ENCODE measurements around the gene NDUFB2.
"Not testable (repeated sequence)": the region's sequence is repeated elsewhere in the genome, so short reads cannot be mapped to it uniquely, and the experiment has no call there.

Gene NDUFB2

DNA sequence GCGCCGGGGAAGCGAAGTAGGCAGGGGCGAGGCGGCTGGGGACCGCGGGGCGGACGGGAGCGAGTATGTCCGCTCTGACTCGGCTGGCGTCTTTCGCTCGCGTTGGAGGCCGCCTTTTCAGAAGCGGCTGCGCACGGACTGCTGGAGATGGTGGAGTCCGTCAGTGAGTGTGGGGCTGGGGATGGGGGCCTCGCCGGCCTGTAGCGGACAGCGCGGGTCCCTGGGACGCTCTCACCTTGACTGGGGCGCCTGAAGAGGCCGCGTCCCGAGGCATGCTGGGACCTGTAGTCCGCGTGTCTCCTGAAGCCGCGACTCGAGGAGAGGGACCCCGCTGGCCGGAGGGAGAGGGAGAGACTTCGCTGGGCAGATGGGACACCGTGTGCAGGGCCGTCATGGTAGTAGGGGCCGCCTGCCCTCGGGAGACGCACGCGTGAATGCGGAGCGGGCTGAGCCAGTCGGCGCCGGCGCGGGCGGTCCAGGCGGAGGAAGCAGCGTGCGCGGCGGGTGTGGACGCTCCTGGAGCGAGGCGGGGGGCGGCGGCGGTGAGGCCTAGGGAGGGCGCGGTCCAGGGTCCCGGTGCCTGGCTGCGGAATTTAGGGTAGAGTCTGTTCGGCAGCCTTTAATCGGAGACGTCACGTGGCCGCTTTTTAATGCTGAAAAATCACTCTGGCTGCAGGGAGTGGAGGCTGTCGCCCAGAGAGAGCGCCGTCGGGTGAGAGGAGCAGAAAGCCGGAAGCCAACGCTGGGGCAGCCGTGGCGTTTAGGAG, at the start of gene NDUFB2:
TSS of gene NDUFB2 (plus strand) at position 29 of the 767 bp plus-strand sequence. CDS start at position 66, 37 bp downstream.
- DNase-seq: peak; percentile 87

DNA sequence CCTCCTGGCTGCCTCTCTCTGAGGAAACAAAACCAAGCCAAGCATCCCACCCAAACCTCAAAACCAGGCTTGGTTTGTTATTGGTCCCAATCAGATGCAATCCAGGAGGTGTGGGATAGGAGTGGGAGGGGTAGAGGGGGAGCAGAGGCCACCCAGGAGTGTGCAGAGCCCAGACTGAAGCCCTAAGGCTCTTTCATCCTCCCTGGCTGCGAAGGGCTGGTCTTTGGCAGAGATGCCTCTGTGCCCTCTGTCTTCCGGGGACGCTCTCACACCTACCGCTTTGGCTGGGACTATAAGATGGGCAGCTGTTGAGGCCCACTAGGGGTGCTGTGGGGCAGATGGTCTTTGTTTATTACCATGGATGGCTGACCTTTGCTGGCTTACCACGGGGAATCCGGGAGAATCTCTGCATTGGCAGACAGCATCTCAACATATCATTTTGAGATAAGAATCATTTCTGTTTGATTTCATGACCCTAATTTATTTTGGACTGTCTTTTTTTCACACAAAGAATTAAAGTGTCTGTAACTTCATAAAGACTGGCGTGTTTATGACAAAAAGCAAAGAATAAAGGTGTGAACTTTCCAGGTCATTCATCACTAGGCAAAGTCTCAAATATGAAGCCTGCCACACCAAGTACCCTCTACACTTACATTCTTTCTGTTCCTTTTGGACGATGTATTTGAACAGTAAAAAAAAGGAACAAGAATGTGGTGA, 49.4 kb upstream of the NDUFB2 start:
- DNase-seq: peak; percentile 38

DNA sequence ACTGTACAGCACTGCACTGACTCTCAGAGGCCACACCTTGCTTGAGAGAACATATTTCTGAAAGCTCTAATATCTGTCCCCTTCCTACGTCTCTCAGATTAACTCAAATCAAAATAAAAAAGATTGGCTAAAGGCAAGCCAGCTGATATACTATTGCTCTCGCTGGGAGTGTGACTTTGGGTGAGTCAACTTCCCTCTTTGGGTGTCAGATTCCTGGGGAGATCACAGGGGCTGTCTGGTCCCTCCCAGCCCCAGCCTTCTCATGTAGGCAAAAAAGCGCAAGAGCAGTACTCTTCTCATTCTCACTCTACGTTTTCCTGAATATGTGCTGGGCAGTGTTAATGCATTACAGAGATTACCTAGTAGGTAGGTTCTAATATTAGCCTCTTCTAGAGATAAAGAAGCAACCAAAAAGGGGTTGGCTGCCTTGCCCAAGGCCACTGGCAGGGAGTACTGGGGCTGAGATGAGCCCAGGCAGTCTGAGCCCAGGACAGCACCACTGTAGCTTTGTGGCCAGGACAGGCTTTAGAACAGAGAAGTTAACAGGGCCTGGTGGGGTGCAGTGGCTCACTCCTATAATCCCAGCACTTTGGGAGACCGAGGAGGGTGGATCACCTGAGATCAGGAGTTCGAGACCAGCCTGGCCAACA, 46.8 kb upstream of the NDUFB2 start:
- no peak for DNase-seq

DNA sequence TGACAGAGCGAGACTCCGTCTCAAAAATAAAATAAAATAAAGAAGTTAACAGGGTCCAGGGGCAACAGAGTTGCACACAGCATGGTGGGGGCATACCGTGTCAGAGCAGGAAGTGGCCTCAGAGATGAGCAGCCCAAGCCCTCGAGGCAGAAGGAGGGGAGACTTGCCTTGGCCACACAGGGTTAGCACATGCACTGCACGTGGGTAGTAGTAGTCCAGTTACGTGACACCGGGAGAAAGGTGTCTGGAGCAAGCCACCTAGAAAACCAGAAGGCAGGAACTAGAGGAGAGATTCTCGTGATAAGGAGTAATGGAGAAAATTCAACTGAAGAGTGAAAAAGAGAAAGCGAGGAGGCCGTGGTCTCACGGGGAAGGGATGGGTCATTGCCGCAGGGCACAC, 46.1 kb upstream of the NDUFB2 start:
- no peak for DNase-seq

DNA sequence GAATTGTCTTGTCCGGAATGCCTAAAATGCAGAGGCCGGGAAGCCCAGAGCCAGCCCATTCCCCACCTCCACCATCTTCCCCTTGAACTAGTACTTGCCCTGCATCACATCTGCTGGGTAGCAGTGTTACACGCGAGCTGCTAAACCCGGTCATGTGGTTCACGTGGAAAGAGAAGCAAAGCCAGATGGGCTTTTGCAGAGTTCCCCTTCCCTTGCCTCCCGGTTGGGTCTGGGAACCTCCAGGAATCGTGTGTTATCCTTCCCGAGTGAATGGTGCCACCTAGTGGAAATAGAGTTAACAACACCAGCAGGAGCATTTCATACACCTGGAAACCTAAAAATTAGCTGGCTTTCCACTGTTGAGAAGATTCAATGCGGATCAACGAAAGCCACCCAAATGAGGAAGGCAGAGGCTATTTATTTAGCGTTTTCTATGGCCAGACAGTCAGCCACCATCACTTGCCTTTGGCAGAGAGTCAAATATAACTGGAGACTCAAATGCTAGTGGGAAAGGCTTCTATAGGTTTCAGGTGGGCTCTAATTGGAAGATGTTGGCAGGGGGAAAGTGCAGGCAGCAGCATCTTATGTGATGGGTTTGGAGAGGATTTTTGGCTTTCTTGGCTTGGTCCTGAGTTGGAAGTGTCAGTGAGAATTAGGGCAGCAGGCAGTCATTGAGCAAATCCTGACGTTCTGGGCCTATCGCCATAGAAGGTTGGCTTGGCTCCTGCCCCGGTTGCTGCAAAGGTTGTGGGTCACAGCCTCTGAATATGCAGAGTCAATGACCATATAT, 43.0 kb upstream of the NDUFB2 start:
- peak; percentile 78 for DNase-seq

DNA sequence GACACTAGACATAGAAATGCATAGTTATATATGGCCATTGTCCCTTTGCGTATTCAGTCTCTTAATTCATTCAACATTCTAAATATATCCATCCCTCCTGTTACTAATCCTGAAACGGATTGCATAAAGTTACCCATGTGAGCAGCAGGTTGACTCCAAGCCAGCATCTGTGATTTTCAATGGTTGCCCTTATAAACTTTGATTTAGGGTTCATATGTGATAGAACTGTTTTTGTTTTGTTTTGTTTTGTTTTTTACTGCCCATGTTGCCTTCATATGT, 42.5 kb upstream of the NDUFB2 start:
- no peak for DNase-seq

DNA sequence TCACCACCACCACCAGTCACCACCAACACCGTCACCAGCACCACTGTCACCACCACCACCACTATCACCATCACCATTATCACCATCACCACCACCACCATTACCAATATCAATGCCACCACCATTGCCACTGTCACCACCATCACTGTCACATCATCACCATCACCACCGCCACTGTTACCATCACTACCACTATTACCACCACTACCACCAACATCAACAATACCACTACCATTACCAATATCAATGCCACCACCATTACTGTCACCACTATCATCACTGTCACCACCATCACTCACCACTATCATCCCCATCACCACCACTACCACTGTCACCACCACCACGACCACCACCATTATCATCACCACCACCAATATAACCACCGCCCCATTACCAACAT, 41.8 kb upstream of the NDUFB2 start:
- DNase-seq: no peak

DNA sequence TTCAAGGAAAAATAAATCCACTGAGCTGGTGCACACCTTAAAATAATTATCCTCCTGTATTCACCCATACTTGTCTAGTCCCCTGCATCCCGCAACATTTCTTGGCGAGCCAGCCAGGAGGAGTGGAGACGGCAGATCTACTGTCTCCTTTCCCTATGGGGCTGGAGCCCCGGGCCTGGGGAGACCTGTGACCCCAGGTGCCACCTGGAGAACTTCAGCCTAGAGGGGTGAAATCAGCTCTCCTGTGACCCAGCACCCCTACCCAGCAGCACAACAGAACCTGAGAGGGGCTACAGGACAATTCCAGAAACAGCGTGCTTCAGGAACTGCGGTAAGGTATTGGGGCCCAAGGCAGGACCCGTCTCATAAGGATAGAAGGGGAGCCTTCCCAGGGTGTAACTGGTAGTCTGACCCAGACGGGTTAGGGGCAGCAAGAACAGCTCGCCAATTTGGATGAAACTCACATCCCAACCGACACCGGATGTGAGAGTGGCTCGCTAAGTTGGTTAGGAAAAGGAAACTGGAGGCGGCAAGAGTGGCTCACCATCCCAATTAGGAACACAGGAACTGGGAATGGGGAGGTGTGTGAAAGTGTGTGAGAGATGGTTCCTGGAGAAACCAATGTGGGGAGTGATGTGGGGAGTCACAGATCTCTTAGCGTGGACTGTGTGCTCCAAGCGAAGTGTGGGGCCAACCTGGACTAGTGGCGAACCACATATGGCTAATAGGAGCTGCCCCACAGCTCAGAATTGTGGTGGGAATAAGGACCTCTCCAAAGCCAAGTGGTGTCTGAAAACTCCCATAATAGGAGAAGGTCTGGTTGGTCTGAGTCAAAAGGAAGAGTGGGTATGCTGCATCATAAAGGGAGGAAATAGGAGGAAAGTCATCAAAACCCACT, 40.7 kb upstream of the NDUFB2 start:
- no peak for DNase-seq

DNA sequence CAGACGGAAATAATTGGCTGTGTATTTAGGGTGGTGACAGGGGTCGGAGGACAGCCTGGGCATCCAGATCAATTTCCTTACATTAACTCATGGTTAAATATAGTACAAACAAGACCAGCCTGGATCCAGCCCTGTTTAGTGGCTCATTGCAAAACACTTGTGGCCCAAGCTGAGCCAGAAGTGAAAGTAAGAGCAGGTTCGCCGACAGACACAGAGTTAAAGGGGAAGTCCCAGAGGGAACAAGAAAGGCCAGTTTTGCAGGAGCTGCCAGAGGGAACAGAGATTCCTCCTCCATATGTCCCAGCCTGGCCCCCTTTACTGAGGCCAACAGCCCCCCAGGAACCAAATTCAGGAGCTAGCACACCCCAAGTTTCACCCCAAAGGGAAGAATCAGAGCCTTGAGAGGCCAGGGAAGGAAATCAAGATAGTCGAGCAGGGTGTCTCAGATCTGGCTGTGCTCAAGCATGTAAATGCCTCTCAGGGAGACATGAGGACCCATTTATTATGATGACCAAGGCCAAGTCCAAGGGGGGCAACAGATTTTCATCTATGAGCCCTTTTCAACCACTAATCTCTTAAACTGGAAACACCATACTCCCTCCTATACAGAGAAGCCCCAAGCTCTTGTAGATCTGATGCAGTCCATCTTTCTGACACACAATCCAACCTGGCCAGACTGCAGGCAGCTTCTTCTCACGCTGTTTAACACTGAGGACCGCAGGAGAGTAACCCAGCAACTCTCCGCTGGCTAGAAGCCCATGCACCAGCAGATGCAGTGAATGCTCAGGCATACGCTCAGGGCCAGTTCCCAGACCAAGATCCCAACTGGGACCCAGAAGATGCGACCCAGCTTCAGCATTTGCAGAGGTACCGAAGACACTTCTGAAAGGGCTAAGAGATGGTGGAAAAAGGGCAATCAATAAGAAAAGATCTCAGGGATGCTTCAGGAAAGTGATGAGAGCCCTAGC, 39.7 kb upstream of the NDUFB2 start:
- DNase-seq: no peak

DNA sequence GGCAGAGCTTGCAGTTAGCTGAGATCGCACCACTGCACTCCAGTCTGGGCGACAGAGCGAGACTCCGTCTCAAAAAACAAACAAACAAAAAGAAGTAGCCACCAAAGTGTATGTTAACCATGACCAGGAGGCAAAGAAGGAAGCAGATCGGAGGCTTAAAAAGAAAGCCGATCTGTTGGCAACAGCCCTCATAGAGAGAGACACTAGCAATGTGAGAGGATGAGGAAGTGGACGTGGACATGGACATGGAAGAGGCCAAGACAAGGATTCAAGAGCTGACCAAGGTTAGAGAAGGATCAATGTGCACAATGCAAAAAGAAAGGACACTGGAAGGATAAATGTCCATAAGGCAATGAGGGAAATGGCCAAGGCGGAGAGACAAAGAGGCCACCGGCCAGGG, 38.6 kb upstream of the NDUFB2 start:
- DNase-seq: no peak

DNA sequence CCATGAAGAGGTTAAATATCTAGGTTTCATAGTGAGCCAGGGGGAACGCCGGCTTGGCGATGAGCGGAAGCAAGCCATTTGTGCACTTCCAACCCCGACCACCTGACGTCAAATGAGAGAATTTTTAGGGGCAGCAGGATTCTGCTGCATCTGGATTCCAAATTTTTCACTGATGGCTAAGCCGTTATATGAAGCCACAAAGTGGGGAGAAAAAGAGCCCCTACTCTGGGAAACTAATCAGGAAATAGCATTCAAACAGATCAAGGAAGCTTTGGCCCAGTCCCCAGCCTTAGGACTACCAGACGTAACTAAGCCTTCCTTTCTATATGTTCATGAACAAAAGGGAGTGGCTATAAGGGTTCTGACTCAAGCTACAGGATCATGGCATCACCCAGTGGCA, 36.7 kb upstream of the NDUFB2 start:
- DNase-seq: no peak

DNA sequence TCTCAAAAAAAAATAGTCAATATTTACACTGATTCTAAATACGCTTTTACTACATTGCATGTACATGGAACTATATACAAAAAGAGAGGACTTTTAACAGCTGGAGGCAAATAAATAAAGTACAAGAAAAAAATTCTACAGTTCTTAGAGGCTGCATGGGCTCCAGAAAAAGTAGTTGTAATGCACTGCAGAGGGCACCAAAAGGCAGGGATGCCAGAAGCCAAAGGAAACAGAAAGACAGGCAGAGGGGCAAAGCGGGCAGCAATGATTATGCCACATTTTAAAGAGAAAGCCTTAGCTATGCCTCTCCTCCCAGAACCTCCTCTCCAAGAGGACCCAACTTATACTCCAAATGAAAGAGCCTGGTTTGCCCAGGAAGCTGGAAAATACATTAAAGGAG, 35.4 kb upstream of the NDUFB2 start:
- DNase-seq: no peak

DNA sequence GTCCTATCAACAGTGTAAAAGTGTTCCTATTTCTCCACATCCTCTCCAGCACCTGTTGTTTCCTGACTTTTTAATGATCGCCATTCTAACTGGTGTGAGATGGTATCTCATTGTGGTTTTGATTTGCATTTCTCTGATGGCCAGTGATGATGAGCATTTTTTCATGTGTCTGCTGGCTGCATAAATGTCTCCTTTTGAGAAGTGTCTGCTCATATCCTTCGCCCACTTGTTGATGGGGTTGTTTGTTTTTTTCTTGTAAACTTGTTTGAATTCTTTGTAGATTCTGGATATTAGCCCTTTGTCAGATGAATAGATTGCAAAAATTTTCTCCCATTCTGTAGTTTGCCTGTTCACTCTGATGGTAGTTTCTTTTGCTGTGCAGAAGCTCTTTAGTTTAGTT, 33.6 kb upstream of the NDUFB2 start:
- DNase-seq: not testable (repeated sequence)

DNA sequence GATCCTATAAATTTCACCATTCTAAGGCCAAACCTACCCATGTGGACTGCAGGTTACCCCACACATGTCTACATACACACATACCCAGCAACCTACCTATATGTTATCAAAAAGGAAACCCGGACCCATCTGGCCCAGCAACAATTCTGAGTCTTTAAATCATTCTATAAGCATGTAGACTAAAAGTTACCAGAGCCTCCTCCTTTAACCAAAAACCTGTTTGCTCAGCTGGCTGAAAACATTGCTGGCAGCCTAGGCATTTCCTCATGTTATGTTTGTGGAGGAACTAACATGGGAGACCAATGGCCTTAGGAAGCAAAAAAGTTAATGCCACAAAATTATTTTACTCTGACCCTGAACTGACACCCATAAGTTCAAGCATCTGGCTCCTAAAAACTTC, 29.0 kb upstream of the NDUFB2 start:
- no peak for DNase-seq

DNA sequence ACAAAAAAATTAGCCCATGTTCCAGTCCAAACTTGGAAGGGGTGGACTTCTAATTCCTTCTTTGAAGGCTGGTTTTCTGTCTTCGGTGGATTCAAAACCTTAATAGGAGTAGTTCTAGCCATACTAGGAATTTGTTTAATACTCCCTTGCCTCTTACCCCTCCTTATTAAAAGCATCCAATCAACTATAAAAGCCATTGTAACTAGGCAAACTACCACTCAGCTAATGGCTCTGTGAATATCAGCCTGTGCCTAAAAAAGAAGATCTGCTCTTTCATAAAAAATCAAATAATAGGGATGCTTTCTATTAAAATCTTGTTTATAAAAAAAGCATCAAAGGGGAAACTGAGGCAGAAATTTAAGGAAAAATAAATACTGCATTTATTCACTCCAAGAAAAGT, 27.9 kb upstream of the NDUFB2 start:
- no peak for DNase-seq

DNA sequence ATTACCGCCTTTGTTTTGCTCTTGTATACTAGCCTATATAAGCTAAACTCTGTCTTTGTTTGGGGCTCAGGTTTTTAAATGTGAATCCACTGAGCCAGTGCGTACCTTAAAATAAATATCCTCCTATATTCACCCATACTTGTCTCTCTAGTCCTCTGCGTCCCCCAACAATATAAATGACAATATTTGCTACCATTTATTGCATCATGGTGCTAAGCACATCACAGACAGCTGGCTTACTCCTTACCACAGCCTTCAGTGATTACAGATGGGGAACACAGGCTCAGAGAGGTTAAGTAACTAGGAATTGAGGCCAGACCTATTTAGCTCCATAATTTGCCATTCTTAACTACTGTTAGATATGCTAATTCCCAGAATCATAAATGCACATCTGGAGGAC, 27.2 kb upstream of the NDUFB2 start:
- no peak for DNase-seq

DNA sequence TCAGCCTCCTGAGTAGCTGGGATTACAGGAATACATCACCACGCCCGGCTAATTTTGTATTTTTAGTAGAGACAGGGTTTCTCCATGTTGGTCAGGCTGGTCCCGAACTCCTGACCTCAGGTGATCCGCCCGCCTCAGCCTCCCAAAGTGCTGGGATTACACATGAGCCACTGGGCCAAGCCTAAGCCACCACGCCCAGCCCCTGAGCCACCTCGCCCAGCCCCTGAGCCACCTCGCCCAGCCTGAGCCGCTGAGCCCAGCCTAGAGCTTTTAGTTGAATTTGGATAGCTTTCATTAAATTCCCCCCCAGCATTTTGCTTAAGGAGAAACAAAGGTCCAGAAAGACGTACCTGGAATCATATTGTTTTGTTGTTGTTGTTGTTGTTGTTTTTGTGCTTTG, 26.6 kb upstream of the NDUFB2 start:
- DNase-seq: not testable (repeated sequence)

DNA sequence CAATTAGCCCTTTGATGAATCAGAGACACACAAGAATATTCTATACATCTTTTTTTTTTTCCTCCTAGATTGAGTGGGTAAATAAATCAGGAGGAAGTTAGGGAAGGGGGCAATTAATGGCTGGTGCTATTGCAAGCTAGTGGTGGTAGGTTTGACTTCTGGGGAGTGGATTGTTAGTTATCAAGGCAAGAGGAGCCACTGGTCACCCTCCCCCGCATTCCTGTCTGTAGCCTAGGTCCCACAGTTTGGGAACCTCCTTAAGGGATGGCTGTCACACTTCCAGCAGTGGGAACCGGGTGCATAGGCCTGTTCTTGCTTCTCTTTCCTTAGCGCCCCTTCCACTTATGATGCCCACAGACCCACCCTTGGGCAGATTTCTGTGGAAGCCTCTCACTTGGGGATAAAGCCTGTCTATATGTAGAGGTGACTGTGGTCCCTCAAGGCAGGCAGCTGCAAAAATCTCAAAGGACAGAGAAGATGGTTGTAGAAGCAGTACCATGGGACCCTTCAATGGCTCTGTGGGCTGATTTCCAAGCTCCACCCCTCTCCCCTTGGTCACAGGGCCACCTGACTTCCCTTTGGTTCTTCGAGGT, 26.1 kb upstream of the NDUFB2 start:
- no peak for DNase-seq

DNA sequence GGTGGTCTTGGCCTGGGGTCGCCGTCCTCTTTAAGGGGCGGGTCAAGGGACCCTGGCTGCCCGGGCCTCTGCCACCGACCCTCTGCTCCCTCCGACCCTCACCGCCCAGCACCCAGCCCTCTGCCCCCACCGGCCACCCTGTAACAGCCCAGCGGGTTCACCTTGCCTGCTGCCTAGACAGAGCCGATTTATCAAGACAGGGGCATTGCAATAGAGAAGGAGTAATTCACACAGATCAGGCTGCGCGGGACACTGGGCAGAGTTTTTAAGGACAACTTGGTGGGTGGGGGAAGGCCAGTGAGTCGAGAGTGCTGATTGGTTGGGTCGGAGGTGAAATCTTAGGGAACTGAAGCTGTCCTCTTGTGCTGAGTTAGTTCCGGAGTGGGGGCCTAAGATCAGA, 24.5 kb upstream of the NDUFB2 start:
- no peak for DNase-seq

DNA sequence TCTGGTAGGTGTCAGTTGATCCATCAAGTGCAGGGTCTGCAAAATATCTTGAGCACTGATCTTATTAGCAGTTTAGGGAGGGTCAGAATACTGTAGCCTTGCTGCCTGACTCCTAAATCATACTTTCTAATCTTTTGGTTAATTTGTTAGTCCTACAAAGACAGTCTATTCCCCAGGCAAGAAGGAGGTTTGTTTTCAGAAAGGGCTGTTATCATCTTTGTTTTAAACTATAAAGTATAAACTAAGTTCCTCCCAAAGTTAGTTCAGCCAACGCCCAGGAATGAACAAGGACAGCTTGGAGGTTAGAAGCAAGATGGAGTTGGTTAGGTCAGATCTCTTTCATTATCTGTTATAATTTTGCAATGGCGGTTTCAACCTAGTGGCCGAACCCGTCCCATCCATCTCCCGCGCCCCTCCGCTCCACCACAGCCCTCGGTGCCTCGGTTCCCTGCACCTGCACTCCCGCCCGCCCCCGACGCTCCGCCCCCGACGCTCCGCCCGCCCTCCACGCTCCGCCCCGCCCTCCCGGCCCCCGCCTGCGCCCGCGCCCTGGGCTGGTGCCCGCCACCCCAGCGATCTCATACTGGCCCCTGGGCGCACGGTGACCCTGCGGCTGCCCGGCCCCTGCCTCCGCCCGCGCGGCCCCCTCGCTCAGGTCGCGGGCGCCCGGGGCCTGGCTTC, 24.0 kb upstream of the NDUFB2 start, which contains the start of gene ADCK2:
TSS of gene ADCK2 (plus strand) at position 564 of the 681 bp plus-strand sequence. CDS start 386 bp downstream, outside the sequence.
- peak; percentile 42 for DNase-seq
